GM18951 (cell line): ENCODE data around the gene PANK4.
A peak's percentile ranks its signal among the peaks of the same experiment; 100 is the strongest.

ENCODE experiments used
- POLR2A ChIP-seq: IDR thresholded peaks from 4 replicates; pipeline ENCODE4 v1.6.1; 2011; ENCODE audit warnings: mild to moderate bottlenecking; ENCODE audit not compliant: insufficient read length, insufficient read depth; ENCODE audit errors: extremely low read depth
- in situ Hi-C: fragments of 300-500 bp; cut with MboI; formaldehyde crosslinking; loops from one replicate; pipeline ENCODE4 v1.12.0; 2022; ENCODE audit warnings: low sequenced_read_pairs, mixed read lengths, inconsistent platforms; ENCODE audit not compliant: unreplicated experiment

The PANK4 gene

DNA sequence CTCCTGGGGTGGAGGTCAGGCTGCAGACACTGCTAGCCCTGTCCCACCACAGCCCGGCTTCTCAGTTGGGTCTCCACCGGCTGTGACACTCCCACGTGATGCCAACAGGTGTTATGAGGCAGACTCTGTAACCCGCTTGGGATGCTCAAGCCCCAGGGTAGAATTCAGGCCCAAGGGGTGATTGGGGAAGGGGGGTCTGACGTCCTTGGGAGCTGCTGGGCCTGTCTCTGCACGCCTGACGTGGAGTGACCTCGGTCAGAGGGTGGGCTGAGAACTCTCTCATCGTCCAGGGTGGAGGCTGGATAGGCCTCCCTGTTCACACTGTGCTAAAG lies 11.4 kb upstream of the PANK4 start:
- in situ Hi-C loops: loop anchor here (25.0 kb wide), 1 partner anchor 125 kb away; the partner anchor contains the start of gene PEX10
- TF ChIP-seq POLR2A: no peak

DNA sequence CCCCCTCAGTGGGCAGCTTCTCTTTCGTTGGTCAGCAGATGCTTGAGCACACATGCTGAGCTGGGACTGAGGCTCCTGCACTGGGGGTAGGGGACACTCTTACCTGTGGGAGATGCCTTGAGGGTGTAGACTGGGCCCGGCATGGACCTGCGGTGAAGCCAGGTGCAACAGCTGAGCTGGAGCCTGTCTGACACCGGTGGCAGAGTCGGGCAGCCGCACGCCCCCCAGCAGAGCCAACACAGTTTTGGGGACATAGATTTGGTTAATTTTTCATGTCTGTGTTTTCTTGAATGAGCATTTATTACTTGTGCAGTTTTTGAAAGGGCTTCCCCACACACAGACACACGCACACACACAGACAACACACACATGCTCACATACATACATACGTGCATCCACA lies 9.6 kb upstream of the PANK4 start:
- in situ Hi-C loops: loop anchor here (25.0 kb wide), 1 partner anchor 124 kb away; the partner anchor contains the start of gene PEX10
- TF ChIP-seq POLR2A: no peak

DNA sequence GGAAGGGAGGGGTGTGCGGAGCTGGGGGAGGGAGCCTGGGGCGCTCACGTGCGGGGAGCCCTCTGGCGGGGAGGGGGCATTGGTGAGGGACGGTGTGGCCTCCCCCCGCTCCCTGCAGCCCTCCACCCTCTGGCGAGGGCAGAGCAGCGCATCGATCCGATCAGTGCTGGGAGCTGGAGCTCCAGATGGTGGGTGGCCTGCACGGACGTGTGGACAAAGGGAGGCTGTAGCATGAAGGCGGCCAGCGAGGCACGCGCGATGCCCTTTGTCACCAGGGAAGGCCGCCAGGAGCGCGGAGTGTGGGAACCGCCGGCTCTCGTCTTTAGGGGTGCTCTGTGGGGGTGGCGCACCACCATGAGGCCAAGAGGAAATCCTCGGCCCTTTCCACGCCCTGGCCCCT lies 9.1 kb upstream of the PANK4 start:
- no peak for TF ChIP-seq POLR2A
- in situ Hi-C loops: loop anchor here (25.0 kb wide), 1 partner anchor 123 kb away; the partner anchor contains the start of gene PEX10

DNA sequence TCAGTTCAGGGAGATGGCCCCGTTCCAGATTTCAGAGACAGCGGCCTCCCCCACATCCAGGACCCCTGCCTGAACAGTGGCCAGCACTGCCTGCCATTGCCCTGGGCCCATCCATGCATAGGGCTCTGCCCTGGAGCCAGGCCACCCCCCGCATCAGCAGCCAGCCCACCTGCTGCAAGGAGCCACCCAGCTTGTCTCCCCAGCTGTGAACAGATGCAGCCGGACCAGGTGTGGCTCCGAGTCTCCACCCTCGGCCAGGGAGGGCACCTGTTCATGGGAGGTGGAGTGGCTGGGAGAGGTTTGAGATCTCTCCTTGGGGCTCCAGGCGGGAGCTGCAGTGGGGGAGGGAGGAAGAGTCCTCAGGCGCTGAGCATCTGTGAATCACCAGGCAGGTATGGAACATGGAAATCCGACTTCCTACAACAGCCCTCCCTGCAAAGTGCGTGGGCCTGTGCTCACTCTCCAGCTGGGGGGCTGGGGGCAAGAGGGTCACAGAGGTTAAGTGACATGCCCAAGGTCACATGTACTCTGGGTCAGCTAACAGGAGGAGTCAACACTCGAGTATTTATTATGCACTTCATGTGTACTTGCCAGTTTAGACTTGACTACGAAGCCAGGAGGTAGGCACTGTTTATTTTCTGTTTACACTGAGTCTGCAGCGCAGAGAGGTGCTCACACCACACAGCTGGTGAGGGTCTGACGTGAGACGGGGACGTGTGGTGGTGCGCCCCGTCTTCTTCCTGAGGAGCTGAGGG lies 8.5 kb upstream of the PANK4 start:
- TF ChIP-seq POLR2A: no peak
- in situ Hi-C loops: loop anchor here (25.0 kb wide), 1 partner anchor 123 kb away; the partner anchor contains the start of gene PEX10

DNA sequence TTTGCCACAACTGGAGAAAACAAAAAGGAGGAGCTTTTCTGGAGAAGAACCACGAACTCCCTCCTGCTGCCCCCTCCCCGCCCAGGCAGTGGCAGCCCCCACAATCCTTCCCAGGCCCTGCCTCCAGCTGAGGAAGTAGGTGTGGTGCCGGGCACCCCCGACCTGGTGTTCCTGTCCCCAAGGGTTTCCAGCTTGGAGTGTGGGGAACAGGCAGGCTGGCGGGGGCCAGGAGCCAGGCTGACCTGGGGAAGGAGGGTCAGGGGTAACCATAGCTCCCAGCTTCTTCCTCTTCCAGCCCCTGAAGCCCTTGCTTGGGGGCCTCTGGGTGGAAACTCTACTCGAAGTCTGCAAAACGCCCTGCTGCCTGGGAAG lies 7.9 kb upstream of the PANK4 start:
- TF ChIP-seq POLR2A: no peak
- in situ Hi-C loops: loop anchor here (25.0 kb wide), 1 partner anchor 122 kb away; the partner anchor contains the start of gene PEX10

DNA sequence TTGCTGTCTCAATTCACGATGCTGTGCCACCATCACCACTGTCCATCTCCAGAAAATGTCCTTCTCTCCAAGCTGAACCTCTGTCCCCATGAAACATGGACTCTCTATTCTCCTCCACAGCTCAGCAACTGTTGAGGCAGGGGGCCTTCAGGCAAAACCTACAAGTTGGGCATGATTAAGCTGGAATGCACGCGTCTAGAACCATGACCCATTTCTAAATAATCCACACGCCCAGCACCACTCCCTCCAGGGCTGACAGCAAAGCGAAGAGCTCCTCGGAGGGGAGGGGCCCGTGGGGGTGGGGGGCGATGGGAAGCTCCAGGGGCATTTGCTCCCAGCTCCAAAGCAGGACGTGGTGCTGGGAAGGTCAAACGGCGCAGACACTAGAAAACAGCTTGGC lies 7.0 kb upstream of the PANK4 start:
- in situ Hi-C loops: loop anchor here (25.0 kb wide), 1 partner anchor 121 kb away; the partner anchor contains the start of gene PEX10
- no peak for TF ChIP-seq POLR2A

DNA sequence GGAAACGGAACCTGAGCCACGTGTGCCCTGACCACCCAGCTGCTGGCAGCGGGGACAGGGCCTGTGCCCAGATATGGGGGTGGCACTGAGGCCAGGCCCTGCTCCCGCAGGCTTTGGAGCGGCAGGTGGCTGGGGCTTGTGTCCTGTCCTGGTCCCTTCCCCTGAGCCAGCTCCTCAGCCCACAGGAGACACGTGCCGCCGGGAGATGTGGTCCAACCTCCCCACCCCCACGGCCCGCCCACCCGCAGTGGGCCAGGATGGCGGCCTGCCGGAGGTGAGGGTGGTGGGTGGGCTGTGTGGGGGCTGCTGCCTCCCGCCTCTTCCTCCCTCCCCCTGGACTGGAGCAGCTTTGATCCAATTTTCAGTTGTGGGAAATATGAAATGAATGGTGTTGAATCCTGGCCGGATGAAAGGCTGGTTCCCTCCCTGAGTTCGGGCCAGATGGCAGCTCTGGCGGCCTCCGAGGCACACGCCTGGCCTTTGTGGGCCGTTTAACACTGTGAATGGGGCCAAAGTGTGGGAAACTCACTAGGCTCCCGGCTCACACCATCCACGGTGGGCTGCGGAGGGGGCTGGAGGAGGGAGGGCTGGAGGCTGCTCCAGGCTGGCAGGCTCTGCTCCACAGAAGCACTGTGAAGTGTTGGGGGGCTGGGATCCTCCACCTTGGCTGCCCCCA lies 6.2 kb upstream of the PANK4 start:
- no peak for TF ChIP-seq POLR2A
- in situ Hi-C loops: loop anchor here (25.0 kb wide), 1 partner anchor 120 kb away; the partner anchor contains the start of gene PEX10

DNA sequence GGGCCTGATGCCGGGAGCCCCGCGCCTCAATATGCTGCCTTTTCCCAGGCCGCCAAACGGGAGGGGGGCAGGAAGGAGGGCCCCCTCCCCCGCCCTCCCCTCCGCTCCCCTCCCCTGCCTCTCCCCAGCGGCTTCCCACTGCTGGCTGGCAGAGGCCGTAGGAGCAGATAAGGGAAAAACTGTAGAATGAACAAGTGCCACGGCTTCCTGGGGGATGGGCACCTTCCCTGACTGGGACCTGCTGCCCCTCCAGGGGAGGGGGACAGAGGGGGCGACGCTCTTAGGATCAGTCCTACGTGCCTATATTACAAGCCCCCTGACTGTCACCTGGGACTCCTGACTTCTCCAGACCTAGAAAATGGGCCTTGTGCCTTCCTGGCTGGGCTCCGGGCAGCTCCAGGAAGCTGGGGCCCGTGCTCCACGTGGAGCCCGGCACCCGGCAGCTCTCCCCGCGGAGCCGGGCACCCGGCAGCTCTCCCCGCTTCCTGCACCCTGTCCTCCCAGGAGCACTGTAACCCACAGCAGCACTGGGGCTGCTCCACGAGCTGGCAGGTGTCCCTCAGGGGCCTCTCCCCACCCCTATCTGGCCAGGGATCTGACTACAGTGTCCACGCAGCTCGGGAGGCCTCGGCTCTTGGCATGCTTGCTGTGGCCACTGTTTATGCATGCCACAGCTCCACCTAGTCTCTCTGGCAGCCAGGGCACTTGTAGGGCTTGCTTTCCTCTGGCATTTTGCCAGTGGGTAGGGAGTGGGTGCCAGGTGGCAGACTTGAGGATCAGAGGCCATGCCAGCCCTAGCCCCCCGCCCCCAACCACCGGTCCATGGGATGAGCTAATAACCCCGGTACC lies 4.3 kb upstream of the PANK4 start:
- in situ Hi-C loops: loop anchor here (25.0 kb wide), 1 partner anchor 118 kb away; the partner anchor contains the start of gene PEX10
- no peak for TF ChIP-seq POLR2A

DNA sequence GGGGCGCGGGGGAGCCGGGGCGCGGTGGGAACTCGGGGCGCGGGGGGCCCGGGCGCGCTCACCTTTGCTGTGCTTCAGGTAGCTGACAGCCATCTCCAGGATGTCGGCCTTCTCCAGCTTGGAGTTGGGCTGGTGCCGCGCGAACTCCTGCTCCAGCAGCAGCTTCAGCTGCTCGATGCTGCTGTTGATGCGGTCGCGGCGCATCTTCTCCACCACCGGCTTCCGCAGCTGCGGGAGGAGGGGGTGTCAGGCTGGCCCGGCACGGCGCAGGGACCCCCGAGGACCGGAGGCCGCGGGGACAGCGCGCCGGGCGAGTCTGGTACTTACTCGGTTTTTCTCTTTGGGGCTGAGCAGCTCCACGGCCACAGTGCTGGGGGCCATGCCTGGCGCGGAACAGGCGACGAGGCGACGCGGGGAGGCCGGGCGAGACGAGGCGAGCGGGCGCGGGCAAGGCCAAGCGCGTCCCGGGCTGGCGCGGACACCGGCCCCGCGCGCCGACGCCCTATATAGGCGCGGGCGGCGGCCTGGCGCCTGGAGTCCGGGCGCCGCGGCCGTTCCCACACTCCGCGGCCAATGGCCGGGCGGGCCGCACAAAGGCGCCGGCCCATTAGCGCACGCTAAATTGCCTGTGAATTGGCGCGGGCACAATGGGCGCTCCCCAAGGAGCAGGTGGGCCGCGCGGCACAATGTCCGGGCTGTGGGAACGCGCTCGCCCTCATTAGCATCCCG lies 3.6 kb upstream of the PANK4 start, which contains the start of gene HES5:
TSS of gene HES5 (minus strand) at position 480 of the 729 bp plus-strand sequence. CDS start at position 381, 99 bp downstream.
- in situ Hi-C loops: loop anchor here (25.0 kb wide), 1 partner anchor 118 kb away; the partner anchor contains the start of gene PEX10

DNA sequence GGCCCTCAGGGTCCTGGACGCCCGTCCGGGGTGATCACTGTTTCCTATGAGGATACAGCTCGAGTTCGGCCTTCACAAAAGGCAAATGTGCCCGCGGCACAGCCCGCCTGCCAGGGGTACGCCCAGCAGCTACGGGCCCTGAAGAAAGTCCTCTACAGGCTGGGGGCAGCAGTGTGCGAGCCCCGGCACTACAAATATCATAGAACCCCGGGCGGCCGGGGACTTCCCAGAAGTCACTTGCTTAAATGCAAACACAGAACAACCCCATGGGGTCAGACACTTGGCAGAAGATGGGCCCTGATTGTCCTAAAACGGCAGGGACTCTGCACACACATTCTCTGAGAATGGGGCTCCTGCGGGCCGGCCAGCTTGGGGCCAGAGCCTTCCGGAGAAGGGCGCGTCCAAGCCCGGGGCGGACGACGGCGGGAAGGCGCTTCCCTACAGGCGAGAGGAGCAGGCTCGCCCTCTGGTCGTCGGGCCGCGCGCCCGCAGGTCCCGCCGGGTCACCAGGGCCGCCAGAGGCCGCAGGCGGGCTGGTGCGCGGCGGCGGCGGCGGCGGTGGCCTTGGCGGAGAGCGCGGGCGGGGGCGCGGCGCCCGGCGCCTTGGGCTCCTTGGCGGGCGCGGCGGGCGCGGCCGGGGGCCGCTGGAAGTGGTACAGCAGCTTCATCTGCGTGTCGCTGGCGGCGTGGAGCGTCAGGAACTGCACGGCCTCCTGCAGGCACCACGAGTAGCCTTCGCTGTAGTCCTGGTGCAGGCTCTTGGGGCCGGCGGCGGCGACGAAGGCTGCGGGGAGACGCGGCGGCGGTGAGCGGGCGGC lies 2.8 kb upstream of the PANK4 start:
- TF ChIP-seq POLR2A: no peak
- in situ Hi-C loops: loop anchor here (25.0 kb wide), 1 partner anchor 117 kb away; the partner anchor contains the start of gene PEX10

More for the DNA sequence above, 3.6 kb upstream of the PANK4 start, which contains the start of gene HES5:
- TF ChIP-seq POLR2A: peak; percentile 12

DNA sequence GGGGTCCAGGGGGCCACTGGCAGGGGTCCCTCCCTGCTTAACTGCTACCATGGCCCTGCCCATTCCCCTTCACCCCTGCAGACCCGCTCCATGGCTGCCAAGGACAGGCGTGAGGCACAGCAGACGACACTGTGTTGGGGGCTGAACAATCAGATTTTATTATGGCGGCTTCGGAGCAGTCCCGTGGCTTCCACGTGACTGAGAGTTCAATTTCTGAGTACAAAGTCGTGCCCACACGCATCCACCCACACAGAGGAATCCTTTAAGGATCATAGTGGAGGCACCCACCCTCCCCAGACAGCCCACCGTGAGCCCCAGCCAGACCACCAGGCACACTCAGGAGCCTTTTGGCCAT lies 2.2 kb upstream of the PANK4 start:
- no peak for TF ChIP-seq POLR2A
- in situ Hi-C loops: loop anchor here (25.0 kb wide), 1 partner anchor 116 kb away; the partner anchor contains the start of gene PEX10
